ENCODE results near the gene ITPR3. TPM values are rescaled to one million over a fixed set of nuclear protein-coding genes. Genes with fewer than 3 reads are reported as not detected.

Gene ITPR3
- total RNA-seq, 1 experiment from 2014 or later = 143 TPM

GRCh38 chr6:33725891-33726673 is 105.0 kb downstream of the ITPR3 start:
- H3K36me3 Mint-ChIP-seq (ENCODE audit: insufficient read depth, unreplicated experiment) = no peaks in the 10 kb centered on the region

GRCh38 chr6:33726696-33727095 is 105.6 kb downstream of the ITPR3 start:
- peaks cover 18% of the 10 kb centered on the region for H3K4me1 Mint-ChIP-seq (ENCODE audit: low read depth, unreplicated experiment)
- no peaks in the 10 kb centered on the region for H3K36me3 Mint-ChIP-seq (ENCODE audit: insufficient read depth, unreplicated experiment)
- H3K27me3 Mint-ChIP-seq (ENCODE audit: unreplicated experiment) = peaks cover 26% of the 10 kb centered on the region
- no peak for DNase-seq
- no peak for TF ChIP-seq CTCF (IDR thresholded peaks at IDR 0.05; ENCODE audit: unreplicated experiment)
- no peak overlapping the region for H3K4me3 Mint-ChIP-seq (ENCODE audit: low read depth, unreplicated experiment)
- no TSS peak for BruUV-seq (replicated peaks)
- intact Hi-C loops (cut with micrococcal nuclease; ENCODE audit: unreplicated experiment) = no loop called here
- H3K9me3 Mint-ChIP-seq (ENCODE audit: low read depth, unreplicated experiment) = no peaks in the 10 kb centered on the region
- H3K27ac Mint-ChIP-seq (ENCODE audit: unreplicated experiment) = no peak overlapping the region
- CTCF ChIA-PET = no interaction called here

More at GRCh38 chr6:33725891-33726673, 105.0 kb downstream of the ITPR3 start:
- CTCF ChIA-PET = interaction anchor here (0.6 kb wide), 1 partner anchor 17 kb away, joined by 3 read pairs; no protein-coding TSS in a partner anchor
- no peak overlapping the region for H3K4me3 Mint-ChIP-seq (ENCODE audit: low read depth, unreplicated experiment)
- intact Hi-C loops (cut with micrococcal nuclease; ENCODE audit: unreplicated experiment) = no loop called here
- H3K27ac Mint-ChIP-seq (ENCODE audit: unreplicated experiment) = no peak overlapping the region
- BruUV-seq (replicated peaks) = no TSS peak
- DNase-seq = no peak
- H3K9me3 Mint-ChIP-seq (ENCODE audit: low read depth, unreplicated experiment) = no peaks in the 10 kb centered on the region
- peaks cover 26% of the 10 kb centered on the region for H3K27me3 Mint-ChIP-seq (ENCODE audit: unreplicated experiment)
- H3K4me1 Mint-ChIP-seq (ENCODE audit: low read depth, unreplicated experiment) = peaks cover 12% of the 10 kb centered on the region
- no peak for TF ChIP-seq CTCF (IDR thresholded peaks at IDR 0.05; ENCODE audit: unreplicated experiment)

- CTCF ChIA-PET = no interaction called here
Measured at GRCh38 chr6:33727126-33727525, 106.0 kb downstream of the ITPR3 start.

GRCh38 chr6:33727932-33728331 is 106.8 kb downstream of the ITPR3 start:
- Mint-ChIP-seq H3K4me1 (ENCODE audit: low read depth, unreplicated experiment) (peaks cover 31% of the 10 kb centered on the region), H3K4me3 (ENCODE audit: low read depth, unreplicated experiment) (no peak overlapping the region), H3K36me3 (ENCODE audit: insufficient read depth, unreplicated experiment) (no peaks in the 10 kb centered on the region), H3K27ac (ENCODE audit: unreplicated experiment) (no peak overlapping the region), H3K27me3 (ENCODE audit: unreplicated experiment) (peaks cover 16% of the 10 kb centered on the region), H3K9me3 (ENCODE audit: low read depth, unreplicated experiment) (no peaks in the 10 kb centered on the region)
- no peak for TF ChIP-seq CTCF (IDR thresholded peaks at IDR 0.05; ENCODE audit: unreplicated experiment)
- intact Hi-C loops (cut with micrococcal nuclease; ENCODE audit: unreplicated experiment) = no loop called here
- BruUV-seq (replicated peaks) = no TSS peak
- no peak for DNase-seq
- CTCF ChIA-PET = interaction anchor here (1.0 kb wide), 1 partner anchor 16 kb away, joined by 4 read pairs; the partner anchor contains the start of gene UQCC2

More at GRCh38 chr6:33727126-33727525, 106.0 kb downstream of the ITPR3 start:
- no peaks in the 10 kb centered on the region for H3K9me3 Mint-ChIP-seq (ENCODE audit: low read depth, unreplicated experiment)
- H3K36me3 Mint-ChIP-seq (ENCODE audit: insufficient read depth, unreplicated experiment) = no peaks in the 10 kb centered on the region
- H3K4me1 Mint-ChIP-seq (ENCODE audit: low read depth, unreplicated experiment) = peaks cover 23% of the 10 kb centered on the region
- H3K27me3 Mint-ChIP-seq (ENCODE audit: unreplicated experiment) = peaks cover 24% of the 10 kb centered on the region
- TF ChIP-seq CTCF (IDR thresholded peaks at IDR 0.05; ENCODE audit: unreplicated experiment) = no peak
- no TSS peak for BruUV-seq (replicated peaks)
- H3K27ac Mint-ChIP-seq (ENCODE audit: unreplicated experiment) = no peak overlapping the region
- intact Hi-C loops (cut with micrococcal nuclease; ENCODE audit: unreplicated experiment) = no loop called here
- no peak for DNase-seq
- H3K4me3 Mint-ChIP-seq (ENCODE audit: low read depth, unreplicated experiment) = no peak overlapping the region
